Measurements from ENCODE around the gene CHURC1.

- TF ChIP-seq POLR2A (IDR thresholded peaks at IDR 0.05) (no peak), CTCF (IDR thresholded peaks at IDR 0.05) (no peak)
Observed at GRCh38 chr14:64947710-64948611, 33.7 kb downstream of the CHURC1 start.
